K562 (cell line): ENCODE data around the gene COQ3. TPM values are rescaled to one million over a fixed set of nuclear protein-coding genes. Genes with fewer than 3 reads are reported as not detected.

ENCODE experiments used
- ATAC-seq: fragments of 200-7000 bp; cut with Tn5 transposase; 3 replicates; pipeline ENCODE4 v1.9.1; 2020; ENCODE audit warnings: moderate library complexity
- BruUV-seq: library from RNA; stranded (reverse); fragments of 400-500 nt; replicated peaks from 2 replicates; lab custom pipeline; 2021; lab: Mats Ljungman, UMichigan
- CTCF ChIA-PET: fragments of 300-600 bp; formaldehyde crosslinking; extraction: SDS; loops from one replicate; lab custom pipeline; 2021; ENCODE audit warnings: low intra/inter-chr PET ratio; lab: Yijun Ruan, JAX
- POLR2A ChIA-PET: fragments of 300-600, 350-650 bp; sonication (Branson Sonifier 250); formaldehyde crosslinking; extraction: SDS; loops from one replicate; lab custom pipeline; 2021; ENCODE audit warnings: antibody characterized with exemption, inconsistent platforms; lab: Yijun Ruan, JAX
- DNase-seq, 4 experiments: peaks; one replicate each; pipeline versions ENCODE4 v3.0.0 to v3.0.0-alpha.2; 2011 to 2018; ENCODE audit warnings: low spot score in 3 of 4, mixed read lengths in 3 of 4; ENCODE audit errors: extremely low read depth in 1 of 4
- FAIRE-seq: peaks from 2 replicates; lab custom pipeline; 2011; peaks lifted over from hg19 to GRCh38; lab: Jason Lieb, UNC
- H2AFZ ChIP-seq: 2 replicates; pipeline ENCODE4 v1.6.0; 2011; ENCODE audit warnings: low read depth, low read length, control low read depth, inconsistent platforms
- H3K27ac ChIP-seq: fragments of 200-600 bp; 3 replicates; pipeline ENCODE4 v1.8.0; 2011; ENCODE audit warnings: low read depth, mild to moderate bottlenecking, control low read depth, inconsistent platforms, low read length, moderate library complexity, mixed read lengths; ENCODE audit errors: extremely low read depth
- H3K27me3 ChIP-seq, 2 experiments: fragments of 300-600 bp in 1 of 2; 2 replicates in 1 of 2; 3 replicates in 1 of 2; pipeline versions ENCODE4 v1.6.0 to v1.8.0; 2011; ENCODE audit warnings: inconsistent platforms in 2 of 2, low read length in 2 of 2, mild to moderate bottlenecking in 1 of 2, mixed read lengths in 1 of 2, moderate library complexity in 1 of 2; ENCODE audit not compliant: control insufficient read depth in 2 of 2, insufficient read depth in 2 of 2
- H3K36me3 ChIP-seq: fragments of 300-600 bp; 3 replicates; pipeline ENCODE4 v1.8.0; 2011; ENCODE audit warnings: mild to moderate bottlenecking, low read length, inconsistent platforms; ENCODE audit not compliant: control insufficient read depth, insufficient read depth
- H3K4me1 ChIP-seq, 2 experiments: fragments of 200-600 bp in 1 of 2; replicated peaks in 1 of 2; 2 replicates in 1 of 2; 3 replicates in 1 of 2; pipeline versions ENCODE4 v1.5.1 to v1.8.0; 2011; ENCODE audit warnings: inconsistent platforms in 2 of 2, low read length in 2 of 2, mild to moderate bottlenecking in 1 of 2, mixed read lengths in 1 of 2, moderate library complexity in 1 of 2; ENCODE audit not compliant: control insufficient read depth in 2 of 2, insufficient read depth in 2 of 2
- H3K4me2 ChIP-seq: 2 replicates; pipeline ENCODE4 v1.6.1; 2011; ENCODE audit warnings: low read length, control low read depth, inconsistent platforms, mixed read lengths; ENCODE audit not compliant: insufficient read depth
- H3K4me3 ChIP-seq: fragments of 200-600 bp; sonication (generic), shearing (Covaris generic); 2 replicates; pipeline ENCODE4 v1.5.1; 2016; ENCODE audit warnings: control low read depth, inconsistent platforms
- H3K79me2 ChIP-seq: fragments of 200-600 bp; 3 replicates; pipeline ENCODE4 v1.8.0; 2011; ENCODE audit warnings: low read length, inconsistent platforms; ENCODE audit not compliant: control insufficient read depth, insufficient read depth
- H3K9ac ChIP-seq, 2 experiments: 2 replicates each; pipeline versions ENCODE4 v1.6.0 to v1.6.1; 2011; ENCODE audit warnings: low read depth in 2 of 2, low read length in 2 of 2, control low read depth in 1 of 2, inconsistent platforms in 1 of 2, mild to moderate bottlenecking in 1 of 2, mixed read lengths in 1 of 2; ENCODE audit not compliant: insufficient read depth in 1 of 2
- H3K9me1 ChIP-seq: one replicate; pipeline ENCODE4 v1.6.0; 2011; ENCODE audit warnings: inconsistent platforms, mild to moderate bottlenecking, low read length, moderate library complexity; ENCODE audit not compliant: control insufficient read depth, insufficient read depth
- H3K9me3 ChIP-seq: replicated peaks from 2 replicates; pipeline ENCODE4 v1.5.1; 2011; ENCODE audit warnings: low read depth, low read length, inconsistent platforms; ENCODE audit not compliant: control insufficient read depth, insufficient read depth
- H4K20me1 ChIP-seq: replicated peaks from 2 replicates; pipeline ENCODE4 v1.6.1; 2011; ENCODE audit warnings: low read length, inconsistent platforms, mixed read lengths; ENCODE audit not compliant: control insufficient read depth, insufficient read depth
- CEBPB ChIP-seq: fragments of 450-650 bp; IDR thresholded peaks from 2 replicates; pipeline ENCODE4 v1.6.1; 2016; ENCODE audit warnings: missing genetic modification characterization, missing compliant biosample characterization
- CEBPG ChIP-seq, 3 experiments: fragments of 200-800 bp in 1 of 3; sonication (Bioruptor generic) in 1 of 3; sonication (generic) in 1 of 3; formaldehyde crosslinking in 1 of 3; IDR thresholded peaks in 2 of 3; conservative IDR thresholded peaks in 1 of 3; 2 replicates each; pipeline versions ENCODE4 v1.6.1 to v1.8.0; 2016 to 2022; ENCODE audit warnings: missing compliant biosample characterization in 2 of 3, missing genetic modification characterization in 2 of 3, mild to moderate bottlenecking in 1 of 3, missing genetic modification reagents in 1 of 3
- HNRNPLL ChIP-seq: fragments of 200-400 bp; formaldehyde crosslinking; IDR thresholded peaks from 2 replicates; pipeline ENCODE4 v1.6.1; 2017; ENCODE audit warnings: low read length, low read depth, mild to moderate bottlenecking; ENCODE audit not compliant: poor library complexity, severe bottlenecking
- whole genome bisulfite sequencing: fragments of 100-300 bp; shearing (Covaris generic); methylation state at CpG from one replicate; pipeline ENCODE4 v1.1.6; 2016; ENCODE audit warnings: low coverage, mixed read lengths; ENCODE audit not compliant: insufficient coverage; ENCODE audit errors: missing lambda C conversion rate; 5-methylcytosine and 5-hydroxymethylcytosine counted together
- in situ Hi-C: fragments of 300-500 bp; cut with MboI; formaldehyde crosslinking; loops from 4 replicates; pipeline ENCODE4 v1.15.0; 2018; ENCODE audit warnings: inconsistent platforms, mixed read lengths
- intact Hi-C: fragments of 100-400 bp; cut with micrococcal nuclease; formaldehyde crosslinking; loops from 2 replicates; pipeline ENCODE4 v1.14.2; 2022
- polyA plus RNA-seq, 8 experiments: library from polyadenylated mRNA; depleted of rRNA in 4 of 8; stranded (reverse) in 5 of 8; unstranded in 3 of 8; fragments of >200 nt; fragmentation: Nextera tagmentation in 2 of 8; fragmentation: Illumina TruSeq in 1 of 8; extraction: Ambion mirVana in 2 of 8; extraction: Trizol in 1 of 8; gene quantifications; 2 replicates each; pipeline versions ENCODE4 v1.2.1 to v1.2.3, GENCODE V29; 2011 to 2014; ENCODE audit warnings: inconsistent platforms in 1 of 8, missing spikeins in 1 of 8
- total RNA-seq, 7 experiments: library from RNA; depleted of rRNA in 6 of 7; stranded (reverse); fragments of >200 nt in 6 of 7; fragmentation: Illumina TruSeq in 2 of 7; extraction: Trizol in 2 of 7; gene quantifications; 2 replicates each; pipeline versions ENCODE4 v1.2.1 to v1.2.3, GENCODE V29; 2011 to 2021; ENCODE audit warnings: low replicate concordance in 1 of 7
- TF ChIP-seq, protein P1 (sequence below): sonication (generic); formaldehyde crosslinking; IDR thresholded peaks from 2 replicates; pipeline ENCODE4 v1.8.1; 2023; ENCODE audit warnings: mild to moderate bottlenecking, missing genetic modification reagents
- TF ChIP-seq, protein P2 (sequence below), 2 experiments: fragments of 450-650 bp in 1 of 2; sonication (generic) in 1 of 2; formaldehyde crosslinking in 1 of 2; IDR thresholded peaks in 1 of 2; conservative IDR thresholded peaks in 1 of 2; 2 replicates each; pipeline versions ENCODE4 v1.6.1 to v1.8.1; 2016 to 2023; ENCODE audit warnings: mild to moderate bottlenecking in 2 of 2, moderate library complexity in 2 of 2, inconsistent platforms in 1 of 2, missing genetic modification reagents in 1 of 2

Gene COQ3
- total and polyA plus RNA-seq, 9 of the 15 experiments (the other 6 are each of a cell fraction or from before 2014, with no cell fraction given): 16.9 to 137 (median 33.9) TPM

DNA sequence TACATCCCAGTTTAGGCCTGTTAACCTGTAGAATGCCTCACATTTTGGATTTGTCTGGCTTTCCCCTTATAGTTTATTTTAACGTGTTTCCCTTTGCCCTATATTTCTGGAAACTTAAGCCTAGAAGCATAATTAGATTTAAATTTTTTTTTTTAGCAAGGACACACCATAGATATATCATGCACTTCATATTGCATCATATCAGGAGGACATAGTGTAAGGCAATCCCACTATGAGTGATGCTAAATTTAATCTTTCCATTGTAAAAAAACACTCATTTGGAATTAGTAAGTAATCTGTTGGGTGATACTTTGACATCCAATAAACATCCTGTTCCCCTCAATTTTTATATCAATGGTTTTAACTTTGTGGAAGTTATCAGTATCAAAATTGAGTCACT lies 34.2 kb downstream of the COQ3 start:
- no TSS peak for BruUV-seq
- intact Hi-C loops: no loop called here
- Histone ChIP-seq H2AFZ (no peak overlapping the region), H3K9me1 (no peaks in the 10 kb centered on the region), H3K27ac (no peak overlapping the region), H3K36me3 (no peaks in the 10 kb centered on the region), H3K9ac (no peak overlapping the region), H3K4me3 (no peak overlapping the region), H4K20me1 (no peaks in the 10 kb centered on the region), H3K4me2 (no peak overlapping the region), H3K9me3 (no peaks in the 10 kb centered on the region), H3K79me2 (no peaks in the 10 kb centered on the region), H3K4me1 (no peaks in the 10 kb centered on the region), H3K27me3 (peaks cover 0 to 6% of the 10 kb centered on the region in 2 experiments; a peak in 2 of 5 replicates)
- no peak for FAIRE-seq
- ChIA-PET CTCF (no interaction called here), POLR2A (interaction anchor here (1.0 kb wide), 1 partner anchor 12 kb away, joined by 3 read pairs; no protein-coding TSS in a partner anchor)
- TF ChIP-seq, protein P1, sequence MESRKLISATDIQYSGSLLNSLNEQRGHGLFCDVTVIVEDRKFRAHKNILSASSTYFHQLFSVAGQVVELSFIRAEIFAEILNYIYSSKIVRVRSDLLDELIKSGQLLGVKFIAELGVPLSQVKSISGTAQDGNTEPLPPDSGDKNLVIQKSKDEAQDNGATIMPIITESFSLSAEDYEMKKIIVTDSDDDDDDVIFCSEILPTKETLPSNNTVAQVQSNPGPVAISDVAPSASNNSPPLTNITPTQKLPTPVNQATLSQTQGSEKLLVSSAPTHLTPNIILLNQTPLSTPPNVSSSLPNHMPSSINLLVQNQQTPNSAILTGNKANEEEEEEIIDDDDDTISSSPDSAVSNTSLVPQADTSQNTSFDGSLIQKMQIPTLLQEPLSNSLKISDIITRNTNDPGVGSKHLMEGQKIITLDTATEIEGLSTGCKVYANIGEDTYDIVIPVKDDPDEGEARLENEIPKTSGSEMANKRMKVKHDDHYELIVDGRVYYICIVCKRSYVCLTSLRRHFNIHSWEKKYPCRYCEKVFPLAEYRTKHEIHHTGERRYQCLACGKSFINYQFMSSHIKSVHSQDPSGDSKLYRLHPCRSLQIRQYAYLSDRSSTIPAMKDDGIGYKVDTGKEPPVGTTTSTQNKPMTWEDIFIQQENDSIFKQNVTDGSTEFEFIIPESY (CRISPR knock-in tag): no peak
- TF ChIP-seq, protein P2, sequence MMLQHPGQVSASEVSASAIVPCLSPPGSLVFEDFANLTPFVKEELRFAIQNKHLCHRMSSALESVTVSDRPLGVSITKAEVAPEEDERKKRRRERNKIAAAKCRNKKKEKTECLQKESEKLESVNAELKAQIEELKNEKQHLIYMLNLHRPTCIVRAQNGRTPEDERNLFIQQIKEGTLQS (IDR thresholded peaks at IDR 0.05): peak; percentile 47; the same call in 1 of the 2 replicates
- TF ChIP-seq, protein P2 (CRISPR knock-in tag; conservative IDR thresholded peaks at IDR 0.05): no peak
- no peak for TF ChIP-seq HNRNPLL
- peak; percentile 53; the same call in 1 of the 2 replicates for TF ChIP-seq CEBPB
- TF ChIP-seq CEBPG (CRISPR knock-in tag; IDR thresholded peaks at IDR 0.05): no peak
- peak; percentile 35 to 61; a peak in 3 of 4 replicates for TF ChIP-seq CEBPG (tag; conservative IDR thresholded peaks at IDR 0.05 in 1 of 2, IDR thresholded peaks at IDR 0.05 in 1 of 2)
- in situ Hi-C loops: no loop called here
- DNase-seq: no peak
- WGBS: 0% methylated on average over 1 of the region's 1 CpG
- ATAC-seq: no peak
